Panc1 (cell line): ENCODE data around the gene PROX2.

Source experiments
- POLR2AphosphoS5 ChIP-seq: IDR thresholded peaks from 2 replicates; pipeline ENCODE4 v1.6.1; 2012; ENCODE audit warnings: mild to moderate bottlenecking, low read depth, low read length, moderate library complexity
- SIN3A ChIP-seq: IDR thresholded peaks from 2 replicates; pipeline ENCODE4 v1.6.1; 2012; ENCODE audit warnings: low read depth, mild to moderate bottlenecking, low read length, moderate library complexity, borderline replicate concordance; ENCODE audit not compliant: insufficient read depth
- TF ChIP-seq, protein P1 (sequence below): fragments of 450-650 bp; IDR thresholded peaks from 2 replicates; pipeline ENCODE4 v1.5.1; 2017; ENCODE audit warnings: mild to moderate bottlenecking

DNA sequence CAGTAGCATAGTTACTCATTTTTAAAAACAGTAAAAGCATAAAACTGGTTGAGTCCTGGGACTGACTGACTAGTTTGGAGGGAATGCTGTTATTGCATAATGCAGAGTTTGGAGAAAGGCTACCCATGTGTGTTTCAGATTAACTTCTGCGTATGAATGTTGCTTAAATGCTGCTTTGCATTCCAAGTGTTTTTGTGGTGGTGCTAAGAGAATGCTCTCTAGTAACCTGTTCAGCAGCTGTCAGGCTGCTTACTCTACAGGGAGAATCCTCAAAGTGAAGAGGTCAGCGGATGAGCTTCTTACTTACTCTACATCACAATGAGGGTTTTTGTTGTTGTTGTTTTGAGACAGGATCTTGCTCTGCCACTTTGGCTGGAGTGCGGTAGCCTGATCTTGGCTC is 10.1 kb upstream of the PROX2 start:
- TF ChIP-seq SIN3A, result no peak
- no peak for TF ChIP-seq POLR2AphosphoS5
- TF ChIP-seq, protein P1, sequence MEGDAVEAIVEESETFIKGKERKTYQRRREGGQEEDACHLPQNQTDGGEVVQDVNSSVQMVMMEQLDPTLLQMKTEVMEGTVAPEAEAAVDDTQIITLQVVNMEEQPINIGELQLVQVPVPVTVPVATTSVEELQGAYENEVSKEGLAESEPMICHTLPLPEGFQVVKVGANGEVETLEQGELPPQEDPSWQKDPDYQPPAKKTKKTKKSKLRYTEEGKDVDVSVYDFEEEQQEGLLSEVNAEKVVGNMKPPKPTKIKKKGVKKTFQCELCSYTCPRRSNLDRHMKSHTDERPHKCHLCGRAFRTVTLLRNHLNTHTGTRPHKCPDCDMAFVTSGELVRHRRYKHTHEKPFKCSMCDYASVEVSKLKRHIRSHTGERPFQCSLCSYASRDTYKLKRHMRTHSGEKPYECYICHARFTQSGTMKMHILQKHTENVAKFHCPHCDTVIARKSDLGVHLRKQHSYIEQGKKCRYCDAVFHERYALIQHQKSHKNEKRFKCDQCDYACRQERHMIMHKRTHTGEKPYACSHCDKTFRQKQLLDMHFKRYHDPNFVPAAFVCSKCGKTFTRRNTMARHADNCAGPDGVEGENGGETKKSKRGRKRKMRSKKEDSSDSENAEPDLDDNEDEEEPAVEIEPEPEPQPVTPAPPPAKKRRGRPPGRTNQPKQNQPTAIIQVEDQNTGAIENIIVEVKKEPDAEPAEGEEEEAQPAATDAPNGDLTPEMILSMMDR, result no peak
